HEK293 (cell line): ENCODE measurements around the gene DCANP1.

Experiments
- CTCF ChIA-PET: fragments of 350-600 bp; formaldehyde crosslinking; extraction: SDS; loops from one replicate; lab custom pipeline; 2021; ENCODE audit warnings: antibody characterized with exemption; lab: Yijun Ruan, JAX
- POLR2A ChIA-PET: fragments of 300-600 bp; formaldehyde crosslinking; extraction: SDS; loops from one replicate; lab custom pipeline; 2020; ENCODE audit warnings: antibody characterized with exemption, inconsistent platforms; lab: Yijun Ruan, JAX
- H3K27ac ChIP-seq: fragments of 200-500 bp; sonication (Bioruptor generic); 2 replicates; pipeline ENCODE4 v1.5.1; 2014; ENCODE audit warnings: low read depth, low read length, control low read depth, inconsistent platforms; ENCODE audit errors: extremely low read depth
- H3K36me3 ChIP-seq, 2 experiments: fragments of 200-500 bp in 1 of 2; sonication (Bioruptor generic) in 1 of 2; 1 replicate in 1 of 2; 2 replicates in 1 of 2; pipeline ENCODE4 v1.5.1; 2014 to 2017; ENCODE audit warnings: inconsistent platforms in 2 of 2, low read length in 2 of 2; ENCODE audit not compliant: control insufficient read depth in 2 of 2, insufficient read depth in 1 of 2
- H3K4me1 ChIP-seq: fragments of 200-500 bp; sonication (Bioruptor generic); 2 replicates; pipeline ENCODE4 v1.5.1; 2014; ENCODE audit warnings: mild to moderate bottlenecking, low read length, inconsistent platforms; ENCODE audit not compliant: control insufficient read depth, insufficient read depth
- H3K4me3 ChIP-seq: 2 replicates; pipeline ENCODE4 v1.5.1; 2011; ENCODE audit warnings: low read depth, mild to moderate bottlenecking, control low read depth, low read length, moderate library complexity
- H3K9me3 ChIP-seq: fragments of 200-500 bp; sonication (Bioruptor generic); 2 replicates; pipeline ENCODE4 v1.5.1; 2014; ENCODE audit warnings: low read depth, low read length, inconsistent platforms; ENCODE audit not compliant: control insufficient read depth, insufficient read depth
- KLF7 ChIP-seq: fragments of 450-650 bp; formaldehyde crosslinking; IDR thresholded peaks from 2 replicates; pipeline ENCODE4 v1.5.1; 2016; ENCODE audit warnings: missing biosample characterization, missing genetic modification characterization, borderline replicate concordance
- MYNN ChIP-seq: fragments of 450-650 bp; formaldehyde crosslinking; IDR thresholded peaks from 2 replicates; pipeline ENCODE4 v1.5.1; 2016; ENCODE audit warnings: missing biosample characterization, missing genetic modification characterization, borderline replicate concordance
- REST ChIP-seq: fragments of 450-650 bp; formaldehyde crosslinking; IDR thresholded peaks from 2 replicates; pipeline ENCODE4 v1.5.1; 2016; ENCODE audit warnings: missing biosample characterization, missing genetic modification characterization
- SCRT1 ChIP-seq: fragments of 450-650 bp; formaldehyde crosslinking; IDR thresholded peaks from 2 replicates; pipeline ENCODE4 v1.5.1; 2016; ENCODE audit warnings: missing biosample characterization, missing genetic modification characterization, borderline replicate concordance
- SCRT2 ChIP-seq: fragments of 450-650 bp; formaldehyde crosslinking; IDR thresholded peaks from 2 replicates; pipeline ENCODE4 v1.5.1; 2016; ENCODE audit warnings: missing biosample characterization, missing genetic modification characterization
- SP7 ChIP-seq: fragments of 450-650 bp; formaldehyde crosslinking; IDR thresholded peaks from 2 replicates; pipeline ENCODE4 v1.5.1; 2016; ENCODE audit warnings: missing biosample characterization, missing genetic modification characterization
- WT1 ChIP-seq: fragments of 450-650 bp; formaldehyde crosslinking; IDR thresholded peaks from 2 replicates; pipeline ENCODE4 v1.5.1; 2016; ENCODE audit warnings: missing biosample characterization, missing genetic modification characterization
- YY1 ChIP-seq: fragments of 450-650 bp; formaldehyde crosslinking; IDR thresholded peaks from 2 replicates; pipeline ENCODE4 v1.5.1; 2018; ENCODE audit warnings: missing biosample characterization, missing genetic modification characterization
- ZBTB17 ChIP-seq: fragments of 450-650 bp; formaldehyde crosslinking; IDR thresholded peaks from 2 replicates; pipeline ENCODE4 v1.5.1; 2016; ENCODE audit warnings: missing biosample characterization, missing genetic modification characterization
- ZNF138 ChIP-seq: fragments of 450-650 bp; formaldehyde crosslinking; IDR thresholded peaks from 2 replicates; pipeline ENCODE4 v1.5.1; 2016; ENCODE audit warnings: missing biosample characterization, missing genetic modification characterization, borderline replicate concordance
- ZNF146 ChIP-seq: fragments of 450-650 bp; formaldehyde crosslinking; IDR thresholded peaks from 2 replicates; pipeline ENCODE4 v1.5.1; 2016; ENCODE audit warnings: missing biosample characterization, missing genetic modification characterization
- ZNF155 ChIP-seq: fragments of 450-650 bp; formaldehyde crosslinking; IDR thresholded peaks from 2 replicates; pipeline ENCODE4 v1.5.1; 2016; ENCODE audit warnings: missing biosample characterization, missing genetic modification characterization
- ZNF174 ChIP-seq: fragments of 450-650 bp; formaldehyde crosslinking; IDR thresholded peaks from 2 replicates; pipeline ENCODE4 v1.5.0; 2017; ENCODE audit warnings: missing biosample characterization, mild to moderate bottlenecking, missing genetic modification characterization
- ZNF18 ChIP-seq: fragments of 450-650 bp; formaldehyde crosslinking; IDR thresholded peaks from 2 replicates; pipeline ENCODE4 v1.5.1; 2016; ENCODE audit warnings: missing biosample characterization, missing genetic modification characterization
- ZNF19 ChIP-seq: fragments of 450-650 bp; formaldehyde crosslinking; IDR thresholded peaks from 2 replicates; pipeline ENCODE4; 2016; ENCODE audit warnings: missing biosample characterization, missing genetic modification characterization, low read depth
- ZNF239 ChIP-seq: fragments of 450-650 bp; formaldehyde crosslinking; IDR thresholded peaks from 2 replicates; pipeline ENCODE4 v1.5.1; 2016; ENCODE audit warnings: missing biosample characterization, missing genetic modification characterization
- ZNF302 ChIP-seq: fragments of 450-650 bp; formaldehyde crosslinking; IDR thresholded peaks from 2 replicates; pipeline ENCODE4 v1.5.1; 2016; ENCODE audit warnings: missing biosample characterization, missing genetic modification characterization, low read depth
- ZNF324 ChIP-seq: fragments of 450-650 bp; formaldehyde crosslinking; IDR thresholded peaks from 2 replicates; pipeline ENCODE4 v1.5.1; 2016; ENCODE audit warnings: missing biosample characterization, missing genetic modification characterization
- ZNF350 ChIP-seq: fragments of 450-650 bp; formaldehyde crosslinking; IDR thresholded peaks from 2 replicates; pipeline ENCODE4 v1.5.0; 2017; ENCODE audit warnings: missing biosample characterization, mild to moderate bottlenecking, missing genetic modification characterization
- ZNF473 ChIP-seq: fragments of 450-650 bp; formaldehyde crosslinking; IDR thresholded peaks from 2 replicates; pipeline ENCODE4 v1.5.1; 2017; ENCODE audit warnings: missing biosample characterization, missing genetic modification characterization
- ZNF488 ChIP-seq: fragments of 450-650 bp; formaldehyde crosslinking; IDR thresholded peaks from 2 replicates; pipeline ENCODE4 v1.5.1; 2016; ENCODE audit warnings: missing biosample characterization, missing genetic modification characterization
- ZNF510 ChIP-seq: fragments of 450-650 bp; formaldehyde crosslinking; IDR thresholded peaks from 2 replicates; pipeline ENCODE4 v1.5.1; 2018; ENCODE audit warnings: mild to moderate bottlenecking, missing genetic modification characterization, missing biosample characterization; ENCODE audit not compliant: insufficient replicate concordance
- ZNF580 ChIP-seq: fragments of 450-650 bp; formaldehyde crosslinking; IDR thresholded peaks from 2 replicates; pipeline ENCODE4 v1.5.1; 2016; ENCODE audit warnings: missing biosample characterization, missing genetic modification characterization
- ZNF654 ChIP-seq: fragments of 450-650 bp; formaldehyde crosslinking; IDR thresholded peaks from 2 replicates; pipeline ENCODE4 v1.5.1; 2016; ENCODE audit warnings: low read depth, missing biosample characterization, missing genetic modification characterization
- ZNF660 ChIP-seq: fragments of 450-650 bp; IDR thresholded peaks from 2 replicates; pipeline ENCODE4 v1.5.1; 2018; ENCODE audit warnings: missing biosample characterization, mild to moderate bottlenecking, missing genetic modification characterization
- ZNF664 ChIP-seq: fragments of 450-650 bp; formaldehyde crosslinking; IDR thresholded peaks from 2 replicates; pipeline ENCODE4 v1.5.1; 2016; ENCODE audit warnings: missing biosample characterization, missing genetic modification characterization
- ZNF704 ChIP-seq: fragments of 450-650 bp; formaldehyde crosslinking; IDR thresholded peaks from 2 replicates; pipeline ENCODE4 v1.5.1; 2016; ENCODE audit warnings: missing biosample characterization, missing genetic modification characterization
- ZSCAN30 ChIP-seq: fragments of 450-650 bp; IDR thresholded peaks from 2 replicates; pipeline ENCODE4 v1.5.1; 2018; ENCODE audit warnings: missing biosample characterization, mild to moderate bottlenecking, missing genetic modification characterization, moderate library complexity
- ZSCAN4 ChIP-seq: fragments of 450-650 bp; formaldehyde crosslinking; IDR thresholded peaks from 2 replicates; pipeline ENCODE4 v1.5.1; 2017; ENCODE audit warnings: missing biosample characterization, missing genetic modification characterization

The DCANP1 gene

GRCh38 chr5:135472141-135472540, 25.0 kb upstream of the DCANP1 start:
- Histone ChIP-seq H3K4me3 (no peak overlapping the region), H3K4me1 (peaks cover 5% of the 10 kb centered on the region; the same call in 1 of the 2 replicates), H3K9me3 (no peaks in the 10 kb centered on the region), H3K27ac (no peak overlapping the region), H3K36me3 (no peaks in the 10 kb centered on the region)
- CTCF ChIA-PET: interaction anchor here (1.5 to 3.4 kb wide), 3 partner anchors 10 to 78 kb away, joined by 3 to 14 read pairs (median 9); no protein-coding TSS in a partner anchor
- POLR2A ChIA-PET: no interaction called here
- TF ChIP-seq SCRT1 (no peak), ZNF155 (no peak), ZNF473 (tag by site-specific recombination) (no peak), ZNF664 (no peak), ZNF239 (tag by site-specific recombination) (no peak), MYNN (no peak), ZNF350 (tag by site-specific recombination) (no peak), ZNF324 (no peak), KLF7 (tag by site-specific recombination) (no peak), ZNF146 (tag by site-specific recombination) (no peak), ZNF19 (tag by site-specific recombination) (no peak), ZNF704 (no peak), ZNF488 (tag by site-specific recombination) (no peak), SP7 (tag by site-specific recombination) (no peak), SCRT2 (tag by site-specific recombination) (no peak), ZBTB17 (no peak), ZNF174 (tag by site-specific recombination) (no peak), ZNF18 (no peak), ZSCAN4 (tag by site-specific recombination) (no peak)

GRCh38 chr5:135471726-135472125, 24.6 kb upstream of the DCANP1 start:
- H3K4me3 ChIP-seq: no peak overlapping the region
- CTCF ChIA-PET: interaction anchor here (1.5 to 3.4 kb wide), 5 partner anchors 10 to 95 kb away, joined by 3 to 41 read pairs (median 11); no protein-coding TSS in a partner anchor
- POLR2A ChIA-PET: no interaction called here
- no peak overlapping the region for H3K27ac ChIP-seq
- TF ChIP-seq ZNF138 (tag by site-specific recombination) (no peak), REST (no peak), ZSCAN30 (no peak), ZNF302 (tag by site-specific recombination) (no peak), ZNF510 (tag by site-specific recombination) (no peak), ZNF580 (no peak), ZNF654 (no peak), ZNF19 (tag by site-specific recombination) (no peak), YY1 (tag by site-specific recombination) (no peak), ZNF660 (tag by site-specific recombination) (no peak), ZBTB17 (no peak), WT1 (no peak)
- H3K4me1 ChIP-seq: peaks cover 1% of the 10 kb centered on the region; the same call in 1 of the 2 replicates
- H3K36me3 ChIP-seq: no peaks in the 10 kb centered on the region
- H3K9me3 ChIP-seq: no peaks in the 10 kb centered on the region
